ENCODE data around the gene KRT74. TPM values are rescaled to one million over a fixed set of nuclear protein-coding genes. Genes with fewer than 3 reads are reported as not detected.

The KRT74 gene
- total and polyA plus RNA-seq, 2 of the 8 experiments (the other 6 are each of a cell fraction or from before 2014, with no cell fraction given) = not detected

GRCh38 chr12:52539821-52540173, 33.8 kb downstream of the KRT74 start:
- no peaks in the 10 kb centered on the region for H3K36me3 ChIP-seq (ENCODE audit: control insufficient read depth in 2 of 4, insufficient read depth in 4 of 4, low read length in 3 of 4)
- no peak overlapping the region for H3K18ac ChIP-seq (ENCODE audit: extremely low read depth, low read length)
- H3K4ac ChIP-seq (replicated peaks; ENCODE audit: insufficient read length, low read depth, low read length) = no peak overlapping the region
- H3K4me1 ChIP-seq (replicated peaks in 1 of 4; ENCODE audit: control insufficient read depth in 3 of 4, insufficient read depth in 4 of 4, low read length in 3 of 4) = no peaks in the 10 kb centered on the region; a peak in 2 of 7 replicates
- no peaks in the 10 kb centered on the region for H3K27me3 ChIP-seq (replicated peaks in 1 of 4; ENCODE audit: control insufficient read depth in 3 of 4, extremely low read depth in 1 of 4, insufficient read depth in 3 of 4, low read length in 3 of 4)
- ChIA-PET POLR2A (ENCODE audit: partially characterized antibody) (no interaction called here), CTCF (ENCODE audit: partially characterized antibody) (interaction anchor here (0.8 to 4.9 kb wide), 7 partner anchors 11 to 144 kb away, joined by 3 to 19 read pairs (median 4); partner anchors contain the start of gene KRT5)
- H2AK5ac ChIP-seq (ENCODE audit: low read depth, low read length) = no peak overlapping the region
- H3K56ac ChIP-seq (replicated peaks; ENCODE audit: insufficient read length, low read depth, low read length) = no peak overlapping the region
- H3K14ac ChIP-seq (ENCODE audit: insufficient read length) = no peak overlapping the region
- H3K9me3 ChIP-seq (ENCODE audit: insufficient read depth in 2 of 2, low read depth in 1 of 2, low read length in 1 of 2) = no peaks in the 10 kb centered on the region
- H3K27ac ChIP-seq (ENCODE audit: low read depth, low read length) = no peak overlapping the region
- H2BK15ac ChIP-seq (ENCODE audit: low read length) = no peak overlapping the region
- DNase-seq (ENCODE audit: low read depth in 1 of 2, low spot score in 2 of 2) (no peak), FAIRE-seq (no peak)
- no peak overlapping the region for H3K4me2 ChIP-seq (ENCODE audit: insufficient read depth in 1 of 2, low read depth in 2 of 2, low read length in 2 of 2)
- H4K8ac ChIP-seq (ENCODE audit: extremely low read depth, insufficient read depth, low read length) = 0 out of 2 replicates have a peak overlapping the region, but pooled peaks have one; percentile 40
- no peak overlapping the region; the same call in 1 of the 2 replicates for H2AFZ ChIP-seq (ENCODE audit: low read length)
- no peak overlapping the region for H2BK5ac ChIP-seq (ENCODE audit: low read depth, low read length)
- H3K23ac ChIP-seq (ENCODE audit: insufficient read length) = no peak overlapping the region
- TF ChIP-seq BACH1 (IDR thresholded peaks at IDR 0.05; ENCODE audit: low read length) (no peak), SIX5 (IDR thresholded peaks at IDR 0.05; ENCODE audit: low read depth, low read length) (no peak), ASH2L (IDR thresholded peaks at IDR 0.05; ENCODE audit: low read length) (no peak), TCF12 (IDR thresholded peaks at IDR 0.05; ENCODE audit: low read depth, low read length) (no peak), RAD21 (IDR thresholded peaks at IDR 0.05 in 1 of 2, conservative IDR thresholded peaks at IDR 0.05 in 1 of 2; ENCODE audit: low read depth in 2 of 2, low read length in 2 of 2) (no peak), EZH2 (IDR thresholded peaks at IDR 0.05; ENCODE audit: low read depth, low read length, severe bottlenecking) (no peak), TEAD4 (IDR thresholded peaks at IDR 0.05; ENCODE audit: low read depth, low read length) (no peak), SP1 (IDR thresholded peaks at IDR 0.05; ENCODE audit: low read depth, low read length) (no peak)
- no peak overlapping the region for H4K5ac ChIP-seq (ENCODE audit: insufficient read length, low read depth, low read length)
- no peaks in the 10 kb centered on the region for H4K20me1 ChIP-seq (replicated peaks in 1 of 2; ENCODE audit: control insufficient read depth in 1 of 2, insufficient read depth in 2 of 2, low read length in 2 of 2)
- H2BK12ac ChIP-seq (ENCODE audit: low read depth, low read length) = no peak overlapping the region
- no peak overlapping the region for H3K4me3 ChIP-seq (ENCODE audit: extremely low read depth in 1 of 4, insufficient read depth in 2 of 4, low read depth in 3 of 4, low read length in 4 of 4)
- 84% methylated on average over 2 of the region's 3 CpGs; no CpG with 5 or more reads in 1 of the 2 experiments for WGBS, 2 experiments (ENCODE audit: extremely low coverage in 1 of 2, insufficient coverage in 1 of 2, insufficient read length in 1 of 2, insufficient replicate concordance in 2 of 2, low coverage in 1 of 2, low lambda C conversion rate in 2 of 2, missing lambda C conversion rate in 1 of 2)
- H2BK120ac ChIP-seq (replicated peaks; ENCODE audit: low read depth, low read length) = no peak overlapping the region
- H3K79me2 ChIP-seq (ENCODE audit: control insufficient read depth in 1 of 2, insufficient read depth in 2 of 2, low read length in 2 of 2) = no peaks in the 10 kb centered on the region
- no peak overlapping the region for H4K91ac ChIP-seq (replicated peaks; ENCODE audit: insufficient read length, low read length)
- H2BK20ac ChIP-seq (ENCODE audit: low read length) = no peak overlapping the region
- no peaks in the 10 kb centered on the region for H3K79me1 ChIP-seq (ENCODE audit: low read depth, low read length)
- no peak overlapping the region for H3K9ac ChIP-seq (replicated peaks in 1 of 4; ENCODE audit: extremely low read depth in 1 of 4, low read depth in 3 of 4, low read length in 3 of 4)
- H3K23me2 ChIP-seq (ENCODE audit: low read depth, low read length) = no peaks in the 10 kb centered on the region
